ENCODE results near the gene APOL1. TPM values are rescaled to one million over a fixed set of nuclear protein-coding genes. Genes with fewer than 3 reads are reported as not detected.

Gene APOL1
- total and polyA plus RNA-seq, 10 of the 15 experiments (the other 5 are each of a cell fraction or from before 2014, with no cell fraction given), result 9.0 to 42.0 (median 17.6) TPM

DNA sequence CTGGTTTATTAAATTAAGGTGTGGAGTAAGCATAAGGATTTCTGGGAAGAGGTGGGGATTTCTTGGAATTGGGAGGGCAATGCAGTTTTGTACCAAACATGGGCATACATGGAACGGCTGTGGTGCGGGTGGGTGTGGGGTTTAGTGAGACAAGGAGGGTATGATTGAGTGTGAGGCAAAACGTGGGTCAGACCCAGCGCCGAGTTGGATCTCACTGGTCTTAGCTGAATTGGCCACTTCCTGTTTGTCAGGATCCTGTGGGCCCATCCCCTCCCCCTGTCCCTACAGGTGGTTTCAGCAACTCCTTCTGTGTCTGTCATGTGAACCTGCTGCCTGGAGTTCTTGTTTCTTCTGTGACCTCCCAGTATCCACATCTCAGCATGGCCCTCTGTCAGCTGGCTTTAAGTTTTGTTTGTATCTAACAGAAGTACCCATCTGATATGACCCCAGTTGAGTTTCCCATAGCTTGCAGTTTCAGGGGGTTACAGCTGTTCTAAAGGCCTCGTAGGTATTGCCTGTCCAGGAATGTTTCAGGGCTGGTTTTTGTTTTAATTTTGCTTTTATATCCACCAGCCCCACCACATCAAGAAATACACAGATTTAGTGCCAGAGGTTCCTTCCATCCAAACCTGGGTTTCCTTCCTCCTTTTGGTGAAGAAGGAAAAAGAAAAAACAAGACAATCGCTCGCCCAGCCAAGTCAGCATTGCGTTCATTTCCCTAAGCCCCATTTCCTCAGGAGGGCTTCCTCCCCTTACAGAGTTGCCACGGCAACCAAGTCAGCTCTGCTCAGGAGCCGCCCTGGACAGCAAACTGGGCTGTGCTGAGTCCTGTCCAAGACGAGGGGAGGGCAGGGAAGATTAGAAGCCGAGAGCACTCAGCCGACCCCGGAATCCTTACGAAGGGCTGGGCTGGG is 6.0 kb downstream of the APOL1 start (continued):
- TF ChIP-seq, protein P1, sequence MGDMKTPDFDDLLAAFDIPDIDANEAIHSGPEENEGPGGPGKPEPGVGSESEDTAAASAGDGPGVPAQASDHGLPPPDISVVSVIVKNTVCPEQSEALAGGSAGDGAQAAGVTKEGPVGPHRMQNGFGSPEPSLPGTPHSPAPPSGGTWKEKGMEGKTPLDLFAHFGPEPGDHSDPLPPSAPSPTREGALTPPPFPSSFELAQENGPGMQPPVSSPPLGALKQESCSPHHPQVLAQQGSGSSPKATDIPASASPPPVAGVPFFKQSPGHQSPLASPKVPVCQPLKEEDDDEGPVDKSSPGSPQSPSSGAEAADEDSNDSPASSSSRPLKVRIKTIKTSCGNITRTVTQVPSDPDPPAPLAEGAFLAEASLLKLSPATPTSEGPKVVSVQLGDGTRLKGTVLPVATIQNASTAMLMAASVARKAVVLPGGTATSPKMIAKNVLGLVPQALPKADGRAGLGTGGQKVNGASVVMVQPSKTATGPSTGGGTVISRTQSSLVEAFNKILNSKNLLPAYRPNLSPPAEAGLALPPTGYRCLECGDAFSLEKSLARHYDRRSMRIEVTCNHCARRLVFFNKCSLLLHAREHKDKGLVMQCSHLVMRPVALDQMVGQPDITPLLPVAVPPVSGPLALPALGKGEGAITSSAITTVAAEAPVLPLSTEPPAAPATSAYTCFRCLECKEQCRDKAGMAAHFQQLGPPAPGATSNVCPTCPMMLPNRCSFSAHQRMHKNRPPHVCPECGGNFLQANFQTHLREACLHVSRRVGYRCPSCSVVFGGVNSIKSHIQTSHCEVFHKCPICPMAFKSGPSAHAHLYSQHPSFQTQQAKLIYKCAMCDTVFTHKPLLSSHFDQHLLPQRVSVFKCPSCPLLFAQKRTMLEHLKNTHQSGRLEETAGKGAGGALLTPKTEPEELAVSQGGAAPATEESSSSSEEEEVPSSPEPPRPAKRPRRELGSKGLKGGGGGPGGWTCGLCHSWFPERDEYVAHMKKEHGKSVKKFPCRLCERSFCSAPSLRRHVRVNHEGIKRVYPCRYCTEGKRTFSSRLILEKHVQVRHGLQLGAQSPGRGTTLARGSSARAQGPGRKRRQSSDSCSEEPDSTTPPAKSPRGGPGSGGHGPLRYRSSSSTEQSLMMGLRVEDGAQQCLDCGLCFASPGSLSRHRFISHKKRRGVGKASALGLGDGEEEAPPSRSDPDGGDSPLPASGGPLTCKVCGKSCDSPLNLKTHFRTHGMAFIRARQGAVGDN (IDR thresholded peaks at IDR 0.05), result peak; percentile 91
- TF ChIP-seq SPI1 (IDR thresholded peaks at IDR 0.05; ENCODE audit: borderline replicate concordance, insufficient read depth, low read depth, low read length) (peak; percentile 76), NBN (IDR thresholded peaks at IDR 0.05) (peak; percentile 72; the same call in 1 of the 2 replicates), IKZF1 (conservative IDR thresholded peaks at IDR 0.05) (peak; percentile 46; the same call in 1 of the 2 replicates), ZNF274 (IDR thresholded peaks at IDR 0.05; ENCODE audit: insufficient read depth, insufficient read length) (no peak), CHD2 (IDR thresholded peaks at IDR 0.05; ENCODE audit: borderline replicate concordance, low read depth, low read length) (peak; percentile 69), SREBF2 (IDR thresholded peaks at IDR 0.05; ENCODE audit: low read length) (no peak), POLR2A (IDR thresholded peaks at IDR 0.05; ENCODE audit: low read depth, low read length) (0 out of 2 replicates have a peak, but pooled peaks have one; percentile 22), POLR2AphosphoS5 (IDR thresholded peaks at IDR 0.05; ENCODE audit: low read length) (0 out of 2 replicates have a peak, but pooled peaks have one; percentile 33), IKZF2 (IDR thresholded peaks at IDR 0.05) (peak; percentile 30 to 42; a peak in 2 of 4 replicates), HCFC1 (IDR thresholded peaks at IDR 0.05; ENCODE audit: low read length) (no peak), BCL11A (IDR thresholded peaks at IDR 0.05; ENCODE audit: low read depth, low read length) (no peak), RAD51 (IDR thresholded peaks at IDR 0.05) (0 out of 2 replicates have a peak, but pooled peaks have one; percentile 28), SP1 (IDR thresholded peaks at IDR 0.05; ENCODE audit: low read depth, low read length) (peak; percentile 39), HDAC2 (IDR thresholded peaks at IDR 0.05) (no peak), ZNF384 (IDR thresholded peaks at IDR 0.05; ENCODE audit: borderline replicate concordance, low read depth, low read length) (no peak)
- TF ChIP-seq, protein P2, sequence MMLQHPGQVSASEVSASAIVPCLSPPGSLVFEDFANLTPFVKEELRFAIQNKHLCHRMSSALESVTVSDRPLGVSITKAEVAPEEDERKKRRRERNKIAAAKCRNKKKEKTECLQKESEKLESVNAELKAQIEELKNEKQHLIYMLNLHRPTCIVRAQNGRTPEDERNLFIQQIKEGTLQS (IDR thresholded peaks at IDR 0.05; ENCODE audit: borderline replicate concordance, extremely low read depth, low read depth, low read length), result no peak
- TF ChIP-seq, protein P3, sequence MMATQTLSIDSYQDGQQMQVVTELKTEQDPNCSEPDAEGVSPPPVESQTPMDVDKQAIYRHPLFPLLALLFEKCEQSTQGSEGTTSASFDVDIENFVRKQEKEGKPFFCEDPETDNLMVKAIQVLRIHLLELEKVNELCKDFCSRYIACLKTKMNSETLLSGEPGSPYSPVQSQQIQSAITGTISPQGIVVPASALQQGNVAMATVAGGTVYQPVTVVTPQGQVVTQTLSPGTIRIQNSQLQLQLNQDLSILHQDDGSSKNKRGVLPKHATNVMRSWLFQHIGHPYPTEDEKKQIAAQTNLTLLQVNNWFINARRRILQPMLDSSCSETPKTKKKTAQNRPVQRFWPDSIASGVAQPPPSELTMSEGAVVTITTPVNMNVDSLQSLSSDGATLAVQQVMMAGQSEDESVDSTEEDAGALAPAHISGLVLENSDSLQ (IDR thresholded peaks at IDR 0.05), result peak; percentile 74
- TF ChIP-seq, protein P4, sequence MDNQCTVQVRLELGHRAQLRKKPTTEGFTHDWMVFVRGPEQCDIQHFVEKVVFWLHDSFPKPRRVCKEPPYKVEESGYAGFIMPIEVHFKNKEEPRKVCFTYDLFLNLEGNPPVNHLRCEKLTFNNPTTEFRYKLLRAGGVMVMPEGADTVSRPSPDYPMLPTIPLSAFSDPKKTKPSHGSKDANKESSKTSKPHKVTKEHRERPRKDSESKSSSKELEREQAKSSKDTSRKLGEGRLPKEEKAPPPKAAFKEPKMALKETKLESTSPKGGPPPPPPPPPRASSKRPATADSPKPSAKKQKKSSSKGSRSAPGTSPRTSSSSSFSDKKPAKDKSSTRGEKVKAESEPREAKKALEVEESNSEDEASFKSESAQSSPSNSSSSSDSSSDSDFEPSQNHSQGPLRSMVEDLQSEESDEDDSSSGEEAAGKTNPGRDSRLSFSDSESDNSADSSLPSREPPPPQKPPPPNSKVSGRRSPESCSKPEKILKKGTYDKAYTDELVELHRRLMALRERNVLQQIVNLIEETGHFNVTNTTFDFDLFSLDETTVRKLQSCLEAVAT (IDR thresholded peaks at IDR 0.05), result peak; percentile 95
